H54 (cell line): Measurements from ENCODE around the gene INTS6.
"Not testable (repeated sequence)": the region's sequence is repeated elsewhere in the genome, so short reads cannot be mapped to it uniquely, and the experiment has no call there.

Source experiments
- DNase-seq: peaks from one replicate; pipeline ENCODE4 v3.0.0; 2011; ENCODE audit warnings: low spot score, mixed read lengths; ENCODE audit not compliant: insufficient read length
- FAIRE-seq: peaks from 3 replicates; lab custom pipeline; 2011; peaks lifted over from hg19 to GRCh38; lab: Jason Lieb, UNC
- POLR2A ChIP-seq: IDR thresholded peaks from 2 replicates; pipeline ENCODE4 v1.6.1; 2011; ENCODE audit warnings: low read depth, mild to moderate bottlenecking, low read length

Gene INTS6

GRCh38 chr13:51416107-51416506 is 36.7 kb downstream of the INTS6 start:
- FAIRE-seq = no peak
- TF ChIP-seq POLR2A = no peak
- no peak for DNase-seq

- not testable (repeated sequence) for FAIRE-seq, DNase-seq
Measured at GRCh38 chr13:51415339-51415738, 37.5 kb downstream of the INTS6 start.

- TF ChIP-seq POLR2A = no peak
- FAIRE-seq = no peak
- no peak for DNase-seq
Measured at GRCh38 chr13:51412431-51412830, 40.4 kb downstream of the INTS6 start.

- no peak for DNase-seq
- no peak for FAIRE-seq
- no peak for TF ChIP-seq POLR2A
Measured at GRCh38 chr13:51405176-51405575, 47.7 kb downstream of the INTS6 start.

GRCh38 chr13:51397262-51397941 is 55.4 kb downstream of the INTS6 start:
- DNase-seq = no peak
- no peak for TF ChIP-seq POLR2A
- FAIRE-seq = peak; percentile 6

- no peak for TF ChIP-seq POLR2A
- FAIRE-seq (no peak), DNase-seq (no peak)
Measured at GRCh38 chr13:51396352-51396751, 56.5 kb downstream of the INTS6 start.

GRCh38 chr13:51394724-51395123 is 58.1 kb downstream of the INTS6 start:
- DNase-seq = no peak
- FAIRE-seq = no peak
- TF ChIP-seq POLR2A = no peak

- no peak for FAIRE-seq
- TF ChIP-seq POLR2A = no peak
- no peak for DNase-seq
Measured at GRCh38 chr13:51385114-51385513, 67.7 kb downstream of the INTS6 start.

- no peak for TF ChIP-seq POLR2A
- peak; percentile 6 for FAIRE-seq
- DNase-seq = no peak
Measured at GRCh38 chr13:51380269-51380668, 72.6 kb downstream of the INTS6 start.

GRCh38 chr13:51373451-51373850 is 79.4 kb downstream of the INTS6 start:
- DNase-seq (no peak), FAIRE-seq (no peak)
- no peak for TF ChIP-seq POLR2A

- TF ChIP-seq POLR2A = no peak
- no peak for FAIRE-seq
- no peak for DNase-seq
Measured at GRCh38 chr13:51371768-51372399, 81.0 kb downstream of the INTS6 start.

- DNase-seq = no peak
- no peak for TF ChIP-seq POLR2A
- no peak for FAIRE-seq
Measured at GRCh38 chr13:51370811-51371210, 82.0 kb downstream of the INTS6 start.

- TF ChIP-seq POLR2A = no peak
- FAIRE-seq (no peak), DNase-seq (no peak)
Measured at GRCh38 chr13:51370116-51370515, 82.7 kb downstream of the INTS6 start.

- FAIRE-seq (peak; percentile 38), DNase-seq (no peak)
- no peak for TF ChIP-seq POLR2A
Measured at GRCh38 chr13:51364404-51365008, 88.3 kb downstream of the INTS6 start.

- DNase-seq (no peak), FAIRE-seq (no peak)
- TF ChIP-seq POLR2A = no peak
Measured at GRCh38 chr13:51363625-51364024, 89.2 kb downstream of the INTS6 start.
